B cell (primary cell): ENCODE data around the gene TWIST2.

Experiments
- CTCF ChIP-seq: fragments of 200-600 bp; IDR thresholded peaks from one replicate; pipeline ENCODE4 v1.8.0; 2022; ENCODE audit warnings: antibody characterized with exemption, mild to moderate bottlenecking
- EZH2 ChIP-seq: IDR thresholded peaks from 2 replicates; pipeline ENCODE4 v1.6.1; 2012; ENCODE audit warnings: borderline replicate concordance, low read depth, mild to moderate bottlenecking, moderate library complexity, low read length; ENCODE audit not compliant: insufficient read depth, poor library complexity, severe bottlenecking

GRCh38 chr2:238905224-238905623 lies 57.3 kb downstream of the TWIST2 start:
- TF ChIP-seq CTCF (no peak), EZH2 (no peak)
